Measurements from ENCODE around the gene SCN5A.

SCN5A gene

DNA sequence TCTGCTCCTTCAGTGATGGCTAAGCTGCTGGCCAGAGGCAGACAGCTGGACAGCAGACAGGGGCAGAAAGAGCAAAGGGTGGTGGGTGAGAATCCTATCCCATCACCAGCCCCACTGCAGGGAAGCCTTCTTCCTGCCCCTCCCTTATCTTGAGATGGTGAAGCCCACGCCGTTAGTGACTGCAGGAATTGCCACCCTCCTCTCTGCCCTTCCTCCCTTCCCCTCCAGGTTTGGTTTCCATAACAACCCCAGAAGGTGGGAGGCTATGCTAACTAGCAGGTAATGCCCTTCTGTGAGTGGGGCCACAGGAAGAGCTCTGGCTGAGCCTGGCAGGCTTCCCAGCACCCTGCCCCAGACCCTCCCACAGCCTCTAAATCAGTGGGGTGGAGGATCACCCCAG, 32.8 kb downstream of the SCN5A start:
- Histone ChIP-seq H3K4me3 (ENCODE audit: low read length) (no peak overlapping the region), H3K4me1 (ENCODE audit: control insufficient read depth, insufficient read depth, low read length) (no peaks in the 10 kb centered on the region)

DNA sequence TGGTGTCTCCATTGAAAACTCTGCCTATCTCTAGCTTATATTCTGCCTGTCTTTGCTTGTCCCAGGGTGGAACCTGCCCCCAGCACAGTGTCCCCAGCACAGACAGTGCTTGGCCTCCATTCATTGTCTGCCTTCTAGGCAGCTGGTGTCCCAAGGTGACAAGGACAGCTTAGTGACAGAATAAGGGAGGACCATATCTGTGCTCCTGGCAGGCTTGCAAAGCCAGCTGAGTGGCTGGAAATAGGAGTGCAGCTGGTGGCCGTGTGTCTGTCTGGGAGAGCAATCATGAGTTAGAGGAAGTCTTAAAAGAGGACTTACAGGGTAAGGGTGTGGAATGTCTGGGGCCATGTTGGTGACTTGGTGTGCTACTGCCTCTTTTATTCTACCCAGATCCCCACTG, 33.4 kb downstream of the SCN5A start:
- Histone ChIP-seq H3K4me3 (ENCODE audit: low read length) (no peak overlapping the region), H3K36me3 (ENCODE audit: control insufficient read depth, insufficient read depth, low read length) (no peaks in the 10 kb centered on the region), H3K9ac (ENCODE audit: low read length) (no peak overlapping the region), H3K9me3 (ENCODE audit: control insufficient read depth, low read length) (no peaks in the 10 kb centered on the region), H3K27me3 (ENCODE audit: control insufficient read depth, insufficient read depth, low read length) (no peaks in the 10 kb centered on the region), H3K4me1 (ENCODE audit: control insufficient read depth, insufficient read depth, low read length) (no peaks in the 10 kb centered on the region)

More for the DNA sequence above, 32.8 kb downstream of the SCN5A start:
- no peaks in the 10 kb centered on the region for H3K36me3 ChIP-seq (ENCODE audit: control insufficient read depth, insufficient read depth, low read length)
- H3K9ac ChIP-seq (ENCODE audit: low read length): no peak overlapping the region
- H3K9me3 ChIP-seq (ENCODE audit: control insufficient read depth, low read length): no peaks in the 10 kb centered on the region
- no peaks in the 10 kb centered on the region for H3K27me3 ChIP-seq (ENCODE audit: control insufficient read depth, insufficient read depth, low read length)

GRCh38 chr3:38614651-38615352, 34.7 kb downstream of the SCN5A start:
- Histone ChIP-seq H3K9me3 (ENCODE audit: control insufficient read depth, low read length) (no peaks in the 10 kb centered on the region), H3K4me1 (ENCODE audit: control insufficient read depth, insufficient read depth, low read length) (no peaks in the 10 kb centered on the region), H3K36me3 (ENCODE audit: control insufficient read depth, insufficient read depth, low read length) (no peaks in the 10 kb centered on the region), H3K4me3 (ENCODE audit: low read length) (no peak overlapping the region), H3K27me3 (ENCODE audit: control insufficient read depth, insufficient read depth, low read length) (no peaks in the 10 kb centered on the region), H3K9ac (ENCODE audit: low read length) (no peak overlapping the region)

- H3K36me3 ChIP-seq (ENCODE audit: control insufficient read depth, insufficient read depth, low read length): no peaks in the 10 kb centered on the region
- H3K4me1 ChIP-seq (ENCODE audit: control insufficient read depth, insufficient read depth, low read length): no peaks in the 10 kb centered on the region
- H3K9me3 ChIP-seq (ENCODE audit: control insufficient read depth, low read length): no peaks in the 10 kb centered on the region
- no peak overlapping the region for H3K9ac ChIP-seq (ENCODE audit: low read length)
- H3K4me3 ChIP-seq (ENCODE audit: low read length): no peak overlapping the region
- no peaks in the 10 kb centered on the region for H3K27me3 ChIP-seq (ENCODE audit: control insufficient read depth, insufficient read depth, low read length)
These were observed 35.4 kb downstream of the SCN5A start for GRCh38 chr3:38614091-38614490.

DNA sequence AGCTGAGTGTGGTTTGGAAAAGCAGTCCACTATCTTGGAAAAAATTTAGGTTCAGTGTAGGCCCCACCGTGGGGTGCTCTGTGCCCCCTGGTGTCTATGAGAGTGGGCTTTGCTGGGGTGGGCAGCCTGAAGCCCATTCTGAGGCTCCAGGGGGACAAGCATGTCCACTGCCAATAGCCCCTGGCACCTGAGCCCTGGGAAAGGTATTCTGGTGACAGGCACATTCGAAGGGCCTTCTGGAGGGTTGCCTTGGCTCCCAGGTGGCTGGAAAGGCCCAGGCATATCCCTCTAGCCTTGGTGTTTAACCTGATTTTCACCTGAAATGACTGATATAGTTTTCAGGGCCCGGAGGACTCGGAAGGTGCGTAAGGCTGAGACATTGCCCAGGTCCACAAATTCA, 36.1 kb downstream of the SCN5A start:
- no peak overlapping the region for H3K9ac ChIP-seq (ENCODE audit: low read length)
- H3K9me3 ChIP-seq (ENCODE audit: control insufficient read depth, low read length): no peaks in the 10 kb centered on the region
- no peaks in the 10 kb centered on the region for H3K36me3 ChIP-seq (ENCODE audit: control insufficient read depth, insufficient read depth, low read length)
- H3K4me3 ChIP-seq (ENCODE audit: low read length): no peak overlapping the region
- H3K4me1 ChIP-seq (ENCODE audit: control insufficient read depth, insufficient read depth, low read length): no peaks in the 10 kb centered on the region
- no peaks in the 10 kb centered on the region for H3K27me3 ChIP-seq (ENCODE audit: control insufficient read depth, insufficient read depth, low read length)

GRCh38 chr3:38611866-38612265, 37.6 kb downstream of the SCN5A start:
- H3K4me3 ChIP-seq (ENCODE audit: low read length): no peak overlapping the region
- H3K36me3 ChIP-seq (ENCODE audit: control insufficient read depth, insufficient read depth, low read length): no peaks in the 10 kb centered on the region
- no peaks in the 10 kb centered on the region for H3K4me1 ChIP-seq (ENCODE audit: control insufficient read depth, insufficient read depth, low read length)
- no peak overlapping the region for H3K9ac ChIP-seq (ENCODE audit: low read length)
- no peaks in the 10 kb centered on the region for H3K9me3 ChIP-seq (ENCODE audit: control insufficient read depth, low read length)
- H3K27me3 ChIP-seq (ENCODE audit: control insufficient read depth, insufficient read depth, low read length): no peaks in the 10 kb centered on the region

DNA sequence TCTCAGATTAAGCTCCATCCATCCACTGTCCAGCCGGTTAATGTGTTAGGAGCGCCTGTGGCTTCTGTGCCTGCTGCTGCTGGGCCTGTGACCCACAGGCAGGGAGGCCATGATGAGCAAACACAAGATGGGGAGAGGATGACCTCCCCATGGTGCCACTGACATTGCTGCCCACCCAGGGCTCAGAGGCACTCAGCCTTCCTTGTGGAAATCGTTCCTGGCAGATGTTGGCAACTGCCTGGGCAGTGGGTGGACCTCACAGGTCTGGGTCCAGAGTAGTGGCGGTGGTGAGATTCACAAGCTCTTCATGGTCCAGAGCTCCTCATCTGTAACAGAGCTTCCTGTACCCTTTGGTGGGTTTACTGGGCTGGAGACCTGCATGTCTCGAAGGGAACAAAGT, 38.6 kb downstream of the SCN5A start:
- Histone ChIP-seq H3K9ac (ENCODE audit: low read length) (no peak overlapping the region), H3K27me3 (ENCODE audit: control insufficient read depth, insufficient read depth, low read length) (no peaks in the 10 kb centered on the region), H3K9me3 (ENCODE audit: control insufficient read depth, low read length) (no peaks in the 10 kb centered on the region), H3K36me3 (ENCODE audit: control insufficient read depth, insufficient read depth, low read length) (no peaks in the 10 kb centered on the region), H3K4me1 (ENCODE audit: control insufficient read depth, insufficient read depth, low read length) (no peaks in the 10 kb centered on the region), H3K4me3 (ENCODE audit: low read length) (no peak overlapping the region)

DNA sequence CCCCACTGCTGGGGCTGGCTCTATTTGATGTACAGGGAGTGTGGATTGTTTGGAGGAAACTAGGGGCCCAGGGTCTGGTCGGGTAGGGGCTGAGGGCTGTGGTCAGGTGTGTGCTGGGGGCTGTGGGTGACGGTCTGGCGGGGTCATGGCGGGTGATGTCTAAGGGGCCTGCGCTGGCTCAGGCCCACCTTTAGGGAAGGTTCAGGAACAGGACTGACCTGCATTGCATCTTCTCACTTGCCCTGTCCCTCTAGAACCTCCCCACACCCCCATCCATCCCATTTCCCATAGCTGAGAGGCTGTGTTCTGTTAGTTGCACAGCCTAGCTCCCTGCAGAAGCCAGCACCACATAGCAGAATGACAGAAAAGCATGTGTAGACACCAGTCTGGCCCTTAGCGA, 39.1 kb downstream of the SCN5A start:
- H3K36me3 ChIP-seq (ENCODE audit: control insufficient read depth, insufficient read depth, low read length): no peaks in the 10 kb centered on the region
- no peak overlapping the region for H3K9ac ChIP-seq (ENCODE audit: low read length)
- H3K9me3 ChIP-seq (ENCODE audit: control insufficient read depth, low read length): no peaks in the 10 kb centered on the region
- no peaks in the 10 kb centered on the region for H3K4me1 ChIP-seq (ENCODE audit: control insufficient read depth, insufficient read depth, low read length)
- H3K27me3 ChIP-seq (ENCODE audit: control insufficient read depth, insufficient read depth, low read length): no peaks in the 10 kb centered on the region
- no peak overlapping the region for H3K4me3 ChIP-seq (ENCODE audit: low read length)

DNA sequence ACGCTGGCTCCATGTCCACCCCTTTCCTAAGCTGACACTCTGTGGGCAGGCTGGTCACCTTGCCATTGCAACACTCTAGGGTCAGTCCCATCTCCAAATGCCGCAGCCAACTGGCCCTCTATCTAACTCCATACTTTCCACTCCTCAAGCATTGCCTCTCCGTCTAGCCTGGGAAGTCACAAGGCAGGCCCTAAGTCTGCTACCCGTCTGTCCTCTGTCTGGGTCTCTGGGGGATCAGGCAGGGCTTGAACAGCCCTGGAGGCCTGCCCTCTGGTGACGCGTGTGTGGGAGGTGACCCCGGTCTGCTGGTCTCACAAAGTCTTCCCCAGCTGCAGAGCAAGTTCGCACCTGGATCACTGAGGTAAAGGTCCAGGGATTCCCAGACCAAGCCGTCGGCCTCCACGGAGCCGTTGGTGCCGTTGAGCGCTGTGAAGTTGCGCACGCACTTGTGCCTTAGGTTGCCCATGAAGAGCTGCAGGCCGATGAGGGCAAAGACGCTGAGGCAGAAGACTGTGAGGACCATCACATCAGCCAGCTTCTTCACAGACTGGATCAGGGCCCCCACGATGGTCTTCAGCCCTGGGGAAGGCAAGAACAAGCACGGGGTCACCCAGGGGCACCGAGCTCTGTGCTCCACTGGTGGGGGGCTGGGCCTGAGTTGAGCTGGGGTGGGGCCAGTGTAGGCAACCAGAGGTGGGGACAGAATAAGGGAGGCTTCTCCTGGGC, 39.9 kb downstream of the SCN5A start:
- H3K27me3 ChIP-seq (ENCODE audit: control insufficient read depth, insufficient read depth, low read length): no peaks in the 10 kb centered on the region
- H3K4me1 ChIP-seq (ENCODE audit: control insufficient read depth, insufficient read depth, low read length): no peaks in the 10 kb centered on the region
- no peak overlapping the region for H3K4me3 ChIP-seq (ENCODE audit: low read length)
- no peaks in the 10 kb centered on the region for H3K9me3 ChIP-seq (ENCODE audit: control insufficient read depth, low read length)
- no peak overlapping the region for H3K9ac ChIP-seq (ENCODE audit: low read length)
- no peaks in the 10 kb centered on the region for H3K36me3 ChIP-seq (ENCODE audit: control insufficient read depth, insufficient read depth, low read length)

DNA sequence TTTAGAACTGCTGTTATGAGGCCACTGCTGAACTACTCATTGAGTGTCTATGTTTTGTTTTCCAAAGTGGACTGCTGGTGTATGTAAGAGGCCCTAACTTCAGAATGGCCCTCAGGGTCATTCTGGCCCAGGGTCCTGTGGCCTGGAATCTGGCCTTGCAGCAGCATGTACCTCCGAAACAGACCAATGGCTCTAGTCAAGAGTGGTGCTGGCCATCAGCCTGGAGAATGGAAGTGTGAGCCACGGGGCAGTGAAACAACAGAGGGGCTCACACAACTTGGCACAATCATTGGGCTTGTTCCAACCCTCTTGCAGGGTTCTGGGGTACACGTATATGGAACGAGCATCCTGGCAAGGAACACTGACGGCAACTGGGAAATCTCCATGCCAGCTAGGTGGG, 40.5 kb downstream of the SCN5A start:
- H3K9ac ChIP-seq (ENCODE audit: low read length): no peak overlapping the region
- H3K9me3 ChIP-seq (ENCODE audit: control insufficient read depth, low read length): no peaks in the 10 kb centered on the region
- no peak overlapping the region for H3K4me3 ChIP-seq (ENCODE audit: low read length)
- H3K27me3 ChIP-seq (ENCODE audit: control insufficient read depth, insufficient read depth, low read length): no peaks in the 10 kb centered on the region
- no peaks in the 10 kb centered on the region for H3K36me3 ChIP-seq (ENCODE audit: control insufficient read depth, insufficient read depth, low read length)
- no peaks in the 10 kb centered on the region for H3K4me1 ChIP-seq (ENCODE audit: control insufficient read depth, insufficient read depth, low read length)

- Histone ChIP-seq H3K9ac (ENCODE audit: low read length) (no peak overlapping the region), H3K4me1 (ENCODE audit: control insufficient read depth, insufficient read depth, low read length) (no peaks in the 10 kb centered on the region), H3K9me3 (ENCODE audit: control insufficient read depth, low read length) (no peaks in the 10 kb centered on the region), H3K4me3 (ENCODE audit: low read length) (no peak overlapping the region), H3K27me3 (ENCODE audit: control insufficient read depth, insufficient read depth, low read length) (no peaks in the 10 kb centered on the region), H3K36me3 (ENCODE audit: control insufficient read depth, insufficient read depth, low read length) (no peaks in the 10 kb centered on the region)
These were observed 41.3 kb downstream of the SCN5A start for GRCh38 chr3:38608086-38608775.

DNA sequence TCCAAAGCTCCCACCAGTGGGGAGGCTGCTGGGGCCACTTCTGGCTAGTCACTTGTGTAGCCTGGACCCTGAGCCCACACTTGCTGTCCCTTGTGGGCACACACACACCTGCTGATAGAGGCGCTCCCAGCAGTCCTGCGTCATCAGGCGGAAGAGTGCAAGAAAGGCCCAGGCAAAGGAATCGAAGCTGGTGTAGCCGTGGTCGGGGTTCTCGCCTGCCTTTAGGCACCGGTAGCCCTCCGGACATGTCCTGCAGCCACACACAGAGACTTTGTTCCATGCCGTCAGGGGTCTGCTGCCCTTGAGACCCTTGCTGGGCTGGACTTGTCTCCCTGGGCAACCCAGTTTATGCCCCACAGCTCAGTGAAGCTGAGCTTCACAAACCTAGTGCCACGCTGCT, 42.9 kb downstream of the SCN5A start:
- Histone ChIP-seq H3K4me3 (ENCODE audit: low read length) (no peak overlapping the region), H3K4me1 (ENCODE audit: control insufficient read depth, insufficient read depth, low read length) (no peaks in the 10 kb centered on the region), H3K36me3 (ENCODE audit: control insufficient read depth, insufficient read depth, low read length) (no peaks in the 10 kb centered on the region), H3K9me3 (ENCODE audit: control insufficient read depth, low read length) (no peaks in the 10 kb centered on the region), H3K27me3 (ENCODE audit: control insufficient read depth, insufficient read depth, low read length) (no peaks in the 10 kb centered on the region), H3K9ac (ENCODE audit: low read length) (no peak overlapping the region)
